HEK293T (cell line): Measurements from ENCODE around the gene CXXC5.
"Not testable (repeated sequence)": the region's sequence is repeated elsewhere in the genome, so short reads cannot be mapped to it uniquely, and the experiment has no call there.

Experiments
- CTCF ChIA-PET: fragments of 350-600 bp; formaldehyde crosslinking; extraction: SDS; loops from one replicate; lab custom pipeline; 2021; ENCODE audit warnings: antibody characterized with exemption, inconsistent platforms; lab: Yijun Ruan, JAX
- POLR2A ChIA-PET: fragments of 350-600 bp; formaldehyde crosslinking; extraction: SDS; loops from one replicate; lab custom pipeline; 2020; ENCODE audit warnings: antibody characterized with exemption, inconsistent platforms; lab: Yijun Ruan, JAX
- DNase-seq: peaks from one replicate; pipeline ENCODE4 v3.0.0; 2012; ENCODE audit warnings: mixed read lengths; ENCODE audit errors: extremely low spot score
- ARNT ChIP-seq: fragments of 450-650 bp; IDR thresholded peaks from 2 replicates; pipeline ENCODE4 v1.6.1; 2017; ENCODE audit warnings: mild to moderate bottlenecking
- BHLHE40 ChIP-seq: fragments of 450-650 bp; IDR thresholded peaks from 2 replicates; pipeline ENCODE4 v1.6.1; 2016; ENCODE audit warnings: mild to moderate bottlenecking, moderate library complexity, borderline replicate concordance
- CTBP1 ChIP-seq: fragments of 450-650 bp; IDR thresholded peaks from 2 replicates; pipeline ENCODE4 v1.6.1; 2016; ENCODE audit warnings: borderline replicate concordance
- ELF4 ChIP-seq: fragments of 450-650 bp; IDR thresholded peaks from 2 replicates; pipeline ENCODE4 v1.6.1; 2017; ENCODE audit warnings: antibody characterized with exemption
- FOXA1 ChIP-seq: fragments of 450-650 bp; IDR thresholded peaks from 2 replicates; pipeline ENCODE4 v1.6.1; 2016; ENCODE audit warnings: mild to moderate bottlenecking
- FOXK2 ChIP-seq: fragments of 450-650 bp; IDR thresholded peaks from 2 replicates; pipeline ENCODE4 v1.6.1; 2016; ENCODE audit warnings: mild to moderate bottlenecking
- FOXM1 ChIP-seq: fragments of 450-650 bp; IDR thresholded peaks from 2 replicates; pipeline ENCODE4 v1.6.1; 2017; ENCODE audit warnings: mild to moderate bottlenecking, borderline replicate concordance
- HDGF ChIP-seq: fragments of 450-650 bp; IDR thresholded peaks from 2 replicates; pipeline ENCODE4 v1.6.1; 2017; ENCODE audit warnings: antibody characterized with exemption, borderline replicate concordance
- L3MBTL2 ChIP-seq: fragments of 450-650 bp; conservative IDR thresholded peaks from 2 replicates; pipeline ENCODE4 v1.6.1; 2016; ENCODE audit warnings: mild to moderate bottlenecking
- LEF1 ChIP-seq: fragments of 450-650 bp; IDR thresholded peaks from 2 replicates; pipeline ENCODE4 v1.6.1; 2017; ENCODE audit warnings: mild to moderate bottlenecking, borderline replicate concordance
- NFRKB ChIP-seq: fragments of 450-650 bp; IDR thresholded peaks from 2 replicates; pipeline ENCODE4 v1.6.1; 2016; ENCODE audit warnings: mild to moderate bottlenecking, moderate library complexity
- PKNOX1 ChIP-seq: fragments of 450-650 bp; IDR thresholded peaks from 2 replicates; pipeline ENCODE4 v1.6.1; 2016
- SP1 ChIP-seq: fragments of 450-650 bp; IDR thresholded peaks from 2 replicates; pipeline ENCODE4 v1.6.1; 2017
- SUZ12 ChIP-seq: fragments of 450-650 bp; IDR thresholded peaks from 2 replicates; pipeline ENCODE4 v1.6.1; 2016; ENCODE audit warnings: mild to moderate bottlenecking
- TARDBP ChIP-seq: fragments of 450-650 bp; IDR thresholded peaks from 2 replicates; pipeline ENCODE4 v1.6.1; 2016
- ZNF384 ChIP-seq: fragments of 450-650 bp; IDR thresholded peaks from 2 replicates; pipeline ENCODE4 v1.6.1; 2016

The CXXC5 gene

GRCh38 chr5:139648205-139649081 is at the start of gene CXXC5:
TSS of gene CXXC5 (plus strand) at chr5:139648349. CDS start at chr5:139680524, 32,175 bp downstream.
- POLR2A ChIA-PET: interaction anchor here (0.8 to 2.2 kb wide), 5 partner anchors 11 to 127 kb away, joined by 3 to 15 read pairs (median 4); no protein-coding TSS in a partner anchor
- 0 out of 2 replicates have a peak, but pooled peaks have one; percentile 3 for TF ChIP-seq FOXM1
- no peak for TF ChIP-seq BHLHE40
- 0 out of 2 replicates have a peak, but pooled peaks have one; percentile 61 for TF ChIP-seq LEF1

GRCh38 chr5:139598601-139598965 is 49.6 kb upstream of the CXXC5 start:
- ChIA-PET CTCF (interaction anchor here (0.7 kb wide), 1 partner anchor 9 kb away, joined by 11 read pairs; no protein-coding TSS in a partner anchor), POLR2A (interaction anchor here (0.6 kb wide), 1 partner anchor 195 kb away, joined by 3 read pairs; the partner anchor contains the start of gene SPATA24)
- 0 out of 2 replicates have a peak, but pooled peaks have one; percentile 39 for TF ChIP-seq ZNF384
- DNase-seq: not testable (repeated sequence)

More at GRCh38 chr5:139648205-139649081, at the start of gene CXXC5:
- CTCF ChIA-PET: interaction anchor here (0.6 to 2.4 kb wide), 12 partner anchors 11 to 117 kb away, joined by 3 to 15 read pairs (median 3); no protein-coding TSS in a partner anchor
- peak; percentile 83 for DNase-seq

- no peak for DNase-seq
- TF ChIP-seq ZNF384 (no peak), FOXA1 (no peak), CTBP1 (no peak), ARNT (no peak), NFRKB (no peak), L3MBTL2 (no peak), PKNOX1 (no peak), LEF1 (no peak), TARDBP (no peak), SP1 (no peak), FOXM1 (no peak), HDGF (no peak), SUZ12 (no peak), ELF4 (no peak)
- ChIA-PET CTCF (no interaction called here), POLR2A (no interaction called here)
Observed at GRCh38 chr5:139600336-139600949, 47.7 kb upstream of the CXXC5 start.

GRCh38 chr5:139601429-139601828 is 46.7 kb upstream of the CXXC5 start:
- ChIA-PET POLR2A (no interaction called here), CTCF (no interaction called here)
- TF ChIP-seq SP1 (no peak), BHLHE40 (no peak), L3MBTL2 (no peak), ZNF384 (no peak), SUZ12 (no peak), FOXM1 (no peak), PKNOX1 (no peak), NFRKB (no peak), HDGF (no peak), FOXA1 (no peak), FOXK2 (no peak)
- no peak for DNase-seq

- POLR2A ChIA-PET, CTCF ChIA-PET, DNase-seq: not testable (repeated sequence)
Observed at GRCh38 chr5:139601948-139602347, 46.2 kb upstream of the CXXC5 start.

- CTCF ChIA-PET: no interaction called here
- DNase-seq: no peak
- TF ChIP-seq NFRKB (no peak), ELF4 (no peak), L3MBTL2 (no peak), ZNF384 (no peak), FOXA1 (no peak), TARDBP (no peak), PKNOX1 (no peak), BHLHE40 (no peak), ARNT (no peak), CTBP1 (no peak), HDGF (no peak), FOXM1 (no peak), SP1 (no peak)
- POLR2A ChIA-PET: no interaction called here
Observed at GRCh38 chr5:139605887-139606286, 42.3 kb upstream of the CXXC5 start.
